ENCODE measurements around the gene SH3D21.

Gene SH3D21

DNA sequence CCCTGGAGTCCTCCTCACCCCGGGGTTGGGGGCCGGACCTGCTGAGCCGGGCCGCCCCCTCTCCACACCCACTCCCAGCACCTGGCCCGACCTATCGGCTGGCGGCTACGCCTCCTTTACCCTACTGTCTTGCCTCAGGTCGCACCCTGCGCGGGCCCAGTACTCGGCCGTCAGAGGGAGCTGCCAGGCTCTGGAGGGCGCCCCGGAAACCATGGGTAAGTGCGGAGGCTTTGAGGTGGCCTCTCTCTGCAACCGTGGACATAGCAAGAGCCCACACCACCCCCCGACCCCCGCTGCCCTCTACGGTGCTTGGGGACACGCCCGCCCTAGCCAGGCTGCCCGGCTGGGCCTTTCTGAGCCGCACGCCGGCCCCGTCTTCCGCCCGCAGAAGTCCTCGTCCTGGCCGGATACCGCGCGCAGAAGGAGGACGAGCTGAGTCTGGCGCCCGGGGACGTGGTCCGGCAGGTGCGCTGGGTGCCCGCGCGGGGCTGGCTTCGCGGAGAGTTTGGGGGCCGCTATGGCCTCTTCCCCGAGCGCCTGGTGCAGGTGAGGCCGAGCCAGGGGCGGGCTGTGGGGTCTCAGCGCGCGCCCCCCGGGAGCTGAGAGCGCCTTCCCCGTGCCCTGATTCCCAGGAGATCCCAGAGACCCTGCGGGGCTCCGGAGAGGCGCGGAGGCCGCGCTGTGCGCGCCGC is at the start of gene SH3D21:
SH3D21 (plus strand) TSS at position 159 of the 692 bp plus-strand sequence; CDS start at position 212, 53 bp downstream.
- in situ Hi-C loops (cut with MboI; ENCODE audit: low sequenced_read_pairs, unreplicated experiment) = no loop called here
- DNase-seq (ENCODE audit: low spot score) = peak; percentile 66
- TF ChIP-seq, protein P1, sequence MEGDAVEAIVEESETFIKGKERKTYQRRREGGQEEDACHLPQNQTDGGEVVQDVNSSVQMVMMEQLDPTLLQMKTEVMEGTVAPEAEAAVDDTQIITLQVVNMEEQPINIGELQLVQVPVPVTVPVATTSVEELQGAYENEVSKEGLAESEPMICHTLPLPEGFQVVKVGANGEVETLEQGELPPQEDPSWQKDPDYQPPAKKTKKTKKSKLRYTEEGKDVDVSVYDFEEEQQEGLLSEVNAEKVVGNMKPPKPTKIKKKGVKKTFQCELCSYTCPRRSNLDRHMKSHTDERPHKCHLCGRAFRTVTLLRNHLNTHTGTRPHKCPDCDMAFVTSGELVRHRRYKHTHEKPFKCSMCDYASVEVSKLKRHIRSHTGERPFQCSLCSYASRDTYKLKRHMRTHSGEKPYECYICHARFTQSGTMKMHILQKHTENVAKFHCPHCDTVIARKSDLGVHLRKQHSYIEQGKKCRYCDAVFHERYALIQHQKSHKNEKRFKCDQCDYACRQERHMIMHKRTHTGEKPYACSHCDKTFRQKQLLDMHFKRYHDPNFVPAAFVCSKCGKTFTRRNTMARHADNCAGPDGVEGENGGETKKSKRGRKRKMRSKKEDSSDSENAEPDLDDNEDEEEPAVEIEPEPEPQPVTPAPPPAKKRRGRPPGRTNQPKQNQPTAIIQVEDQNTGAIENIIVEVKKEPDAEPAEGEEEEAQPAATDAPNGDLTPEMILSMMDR (IDR thresholded peaks at IDR 0.05; ENCODE audit: borderline replicate concordance, control extremely low read depth, extremely low read depth, insufficient read depth, missing control alignments) = peak; percentile 29

DNA sequence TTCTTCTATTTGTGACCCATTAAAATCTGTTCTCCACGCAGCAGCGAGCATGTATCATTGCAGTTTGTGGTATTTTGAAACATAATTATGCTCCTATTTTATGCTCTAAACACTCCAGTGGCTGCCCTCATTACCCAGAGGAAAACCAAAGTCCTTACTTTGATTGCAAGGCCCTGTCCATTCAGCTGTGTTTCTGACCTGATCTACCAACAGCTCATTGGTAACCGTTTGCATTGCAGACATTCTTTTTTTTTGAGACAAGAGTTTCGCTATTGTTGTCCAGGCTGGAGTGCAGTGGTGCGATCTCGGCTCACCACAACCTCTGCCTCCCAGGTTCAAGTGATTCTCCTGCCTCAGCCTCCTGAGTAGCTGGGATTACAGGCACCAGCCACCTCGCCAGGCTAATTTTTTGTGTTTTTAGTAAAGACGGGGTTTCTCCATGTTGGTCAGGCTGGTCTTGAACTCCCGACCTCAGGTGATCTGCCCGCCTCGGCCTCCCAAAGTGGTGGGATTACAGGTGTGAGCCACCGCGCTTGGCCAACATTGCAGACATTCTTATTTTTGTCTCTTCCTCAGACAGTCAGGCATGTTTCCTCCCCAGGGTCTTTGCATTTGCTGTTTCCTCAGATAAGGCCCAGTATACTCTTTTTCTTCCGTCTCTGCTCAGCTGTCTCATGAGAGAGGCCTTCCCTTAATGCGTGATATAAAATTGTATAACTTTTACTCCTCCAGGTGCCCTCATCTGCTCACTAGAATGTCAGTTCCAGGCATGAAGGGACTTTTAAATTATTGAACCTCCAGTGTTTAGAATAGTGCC is 49.4 kb upstream of the SH3D21 start:
- in situ Hi-C loops (cut with MboI; ENCODE audit: low sequenced_read_pairs, unreplicated experiment) = no loop called here
- TF ChIP-seq, protein P1 (IDR thresholded peaks at IDR 0.05; ENCODE audit: borderline replicate concordance, control extremely low read depth, extremely low read depth, insufficient read depth, missing control alignments) = no peak
- DNase-seq (ENCODE audit: low spot score) = no peak

GRCh38 chr1:36257375-36257767 is 48.8 kb upstream of the SH3D21 start:
- DNase-seq (ENCODE audit: low spot score) = peak; percentile 38
- in situ Hi-C loops (cut with MboI; ENCODE audit: low sequenced_read_pairs, unreplicated experiment) = no loop called here
- TF ChIP-seq, protein P1 (IDR thresholded peaks at IDR 0.05; ENCODE audit: borderline replicate concordance, control extremely low read depth, extremely low read depth, insufficient read depth, missing control alignments) = no peak

- in situ Hi-C loops (cut with MboI; ENCODE audit: low sequenced_read_pairs, unreplicated experiment) = no loop called here
- TF ChIP-seq, protein P1 (IDR thresholded peaks at IDR 0.05; ENCODE audit: borderline replicate concordance, control extremely low read depth, extremely low read depth, insufficient read depth, missing control alignments) = no peak
- DNase-seq (ENCODE audit: low spot score) = no peak
Observed at GRCh38 chr1:36258960-36259344, 47.2 kb upstream of the SH3D21 start.

- DNase-seq (ENCODE audit: low spot score) = no peak
- in situ Hi-C loops (cut with MboI; ENCODE audit: low sequenced_read_pairs, unreplicated experiment) = no loop called here
- TF ChIP-seq, protein P1 (IDR thresholded peaks at IDR 0.05; ENCODE audit: borderline replicate concordance, control extremely low read depth, extremely low read depth, insufficient read depth, missing control alignments) = no peak
Observed at GRCh38 chr1:36268981-36269380, 37.2 kb upstream of the SH3D21 start.

GRCh38 chr1:36269408-36269838 is 36.7 kb upstream of the SH3D21 start:
- in situ Hi-C loops (cut with MboI; ENCODE audit: low sequenced_read_pairs, unreplicated experiment) = no loop called here
- DNase-seq (ENCODE audit: low spot score) = no peak
- TF ChIP-seq, protein P1 (IDR thresholded peaks at IDR 0.05; ENCODE audit: borderline replicate concordance, control extremely low read depth, extremely low read depth, insufficient read depth, missing control alignments) = no peak

Data from GM13976 (cell line).